Measurements from ENCODE around the gene SUN2. TPM values are rescaled to one million over a fixed set of nuclear protein-coding genes. Genes with fewer than 3 reads are reported as not detected.
"Not testable (repeated sequence)": the region's sequence is repeated elsewhere in the genome, so short reads cannot be mapped to it uniquely, and the experiment has no call there.

SUN2 gene
- 127 TPM for total RNA-seq (ENCODE audit: insufficient read depth, low replicate concordance)

- DNase-seq (ENCODE audit: low spot score): peak; percentile 91
Observed at GRCh38 chr22:38755911-38756532, at the start of gene SUN2. TSS of gene SUN2 (minus strand) at chr22:38755998. CDS start at chr22:38752628, 3,370 bp downstream.

GRCh38 chr22:38805041-38805593, 49.3 kb upstream of the SUN2 start:
- not testable (repeated sequence) for DNase-seq (ENCODE audit: low spot score)

- DNase-seq (ENCODE audit: low spot score): peak; percentile 22
Observed at GRCh38 chr22:38802671-38803121, 46.9 kb upstream of the SUN2 start.

GRCh38 chr22:38799265-38800002, 43.6 kb upstream of the SUN2 start:
- DNase-seq (ENCODE audit: low spot score): no peak

- no peak for DNase-seq (ENCODE audit: low spot score)
Observed at GRCh38 chr22:38798496-38798895, 42.7 kb upstream of the SUN2 start.

- DNase-seq (ENCODE audit: low spot score): no peak
Observed at GRCh38 chr22:38796262-38796957, 40.6 kb upstream of the SUN2 start.

- no peak for DNase-seq (ENCODE audit: low spot score)
Observed at GRCh38 chr22:38795569-38795968, 39.8 kb upstream of the SUN2 start.

GRCh38 chr22:38793721-38794466, 38.1 kb upstream of the SUN2 start, which contains the start of gene DNAL4:
TSS of gene DNAL4 (minus strand) at chr22:38794143. CDS start at chr22:38782731, 11,412 bp downstream.
- peak; percentile 99 for DNase-seq (ENCODE audit: low spot score)

GRCh38 chr22:38793317-38793716, 37.5 kb upstream of the SUN2 start:
- no peak for DNase-seq (ENCODE audit: low spot score)

GRCh38 chr22:38792833-38793232, 37.0 kb upstream of the SUN2 start:
- DNase-seq (ENCODE audit: low spot score): no peak

- no peak for DNase-seq (ENCODE audit: low spot score)
Observed at GRCh38 chr22:38789606-38790005, 33.8 kb upstream of the SUN2 start.

- no peak for DNase-seq (ENCODE audit: low spot score)
Observed at GRCh38 chr22:38788846-38789245, 33.0 kb upstream of the SUN2 start.

GRCh38 chr22:38788021-38788816, 32.4 kb upstream of the SUN2 start:
- peak; percentile 95 for DNase-seq (ENCODE audit: low spot score)

- no peak for DNase-seq (ENCODE audit: low spot score)
Observed at GRCh38 chr22:38786631-38787030, 30.8 kb upstream of the SUN2 start.

GRCh38 chr22:38784856-38785255, 29.1 kb upstream of the SUN2 start:
- no peak for DNase-seq (ENCODE audit: low spot score)

- DNase-seq (ENCODE audit: low spot score): no peak
Observed at GRCh38 chr22:38784035-38784434, 28.2 kb upstream of the SUN2 start.

- DNase-seq (ENCODE audit: low spot score): no peak
Observed at GRCh38 chr22:38783095-38783615, 27.4 kb upstream of the SUN2 start.

- peak; percentile 29 for DNase-seq (ENCODE audit: low spot score)
Observed at GRCh38 chr22:38782402-38783094, 26.8 kb upstream of the SUN2 start.

GRCh38 chr22:38781033-38781432, 25.2 kb upstream of the SUN2 start:
- DNase-seq (ENCODE audit: low spot score): no peak

Measured in umbilical cord (tissue), 2 donors.